BE2C (cell line): ENCODE data around the gene SLC43A3.

Source experiments
- DNase-seq: peaks from one replicate; pipeline ENCODE4 v3.0.0-alpha.2; 2020
- H3K27me3 ChIP-seq: fragments of 250-450 bp; sonication (Bioruptor Pico); 2 replicates; pipeline ENCODE4 v1.5.1; 2020; ENCODE audit warnings: mild to moderate bottlenecking
- H3K36me3 ChIP-seq: fragments of 250-450 bp; sonication (Bioruptor Pico); 2 replicates; pipeline ENCODE4 v1.5.1; 2020; ENCODE audit warnings: mild to moderate bottlenecking
- H3K4me1 ChIP-seq: fragments of 250-450 bp; sonication (Bioruptor Pico); 2 replicates; pipeline ENCODE4 v1.5.1; 2020
- H3K4me3 ChIP-seq: 2 replicates; pipeline ENCODE4 v1.5.1; 2011; ENCODE audit warnings: low read depth, low read length
- H3K9me3 ChIP-seq: fragments of 250-450 bp; sonication (Bioruptor Pico); 2 replicates; pipeline ENCODE4 v1.5.1; 2020
- CTCF ChIP-seq: IDR thresholded peaks from 2 replicates; pipeline ENCODE4 v1.5.1; 2012; ENCODE audit warnings: mild to moderate bottlenecking, low read depth, low read length

Gene SLC43A3

GRCh38 chr11:57376095-57377090 is 50.5 kb downstream of the SLC43A3 start:
- no peak for DNase-seq
- no peaks in the 10 kb centered on the region for H3K27me3 ChIP-seq
- H3K9me3 ChIP-seq: no peaks in the 10 kb centered on the region
- H3K36me3 ChIP-seq: no peaks in the 10 kb centered on the region
- no peaks in the 10 kb centered on the region for H3K4me1 ChIP-seq
- TF ChIP-seq CTCF: no peak
- no peak overlapping the region for H3K4me3 ChIP-seq

- no peaks in the 10 kb centered on the region for H3K4me1 ChIP-seq
- no peaks in the 10 kb centered on the region for H3K27me3 ChIP-seq
- no peak for TF ChIP-seq CTCF
- H3K9me3 ChIP-seq: no peaks in the 10 kb centered on the region
- peak; percentile 19 for DNase-seq
- H3K36me3 ChIP-seq: no peaks in the 10 kb centered on the region
- no peak overlapping the region for H3K4me3 ChIP-seq
Measured at GRCh38 chr11:57375490-57375889, 51.4 kb downstream of the SLC43A3 start.

- H3K9me3 ChIP-seq: no peaks in the 10 kb centered on the region
Measured at GRCh38 chr11:57374966-57375365, 52.0 kb downstream of the SLC43A3 start.

GRCh38 chr11:57373146-57373545 is 53.8 kb downstream of the SLC43A3 start:
- Histone ChIP-seq H3K4me3 (no peak overlapping the region), H3K27me3 (no peaks in the 10 kb centered on the region), H3K36me3 (no peaks in the 10 kb centered on the region), H3K4me1 (no peaks in the 10 kb centered on the region), H3K9me3 (no peaks in the 10 kb centered on the region)
- no peak for DNase-seq
- TF ChIP-seq CTCF: no peak

More at GRCh38 chr11:57374966-57375365, 52.0 kb downstream of the SLC43A3 start:
- DNase-seq: no peak
- TF ChIP-seq CTCF: no peak
- Histone ChIP-seq H3K4me1 (no peaks in the 10 kb centered on the region), H3K27me3 (no peaks in the 10 kb centered on the region), H3K4me3 (no peak overlapping the region), H3K36me3 (no peaks in the 10 kb centered on the region)

- H3K4me3 ChIP-seq: no peak overlapping the region
- TF ChIP-seq CTCF: no peak
- H3K4me1 ChIP-seq: no peaks in the 10 kb centered on the region
- no peaks in the 10 kb centered on the region for H3K27me3 ChIP-seq
- no peak for DNase-seq
- H3K36me3 ChIP-seq: no peaks in the 10 kb centered on the region
- no peaks in the 10 kb centered on the region for H3K9me3 ChIP-seq
Measured at GRCh38 chr11:57370941-57371340, 56.0 kb downstream of the SLC43A3 start.

- H3K27me3 ChIP-seq: no peaks in the 10 kb centered on the region
- no peaks in the 10 kb centered on the region for H3K4me1 ChIP-seq
- no peak overlapping the region for H3K4me3 ChIP-seq
- H3K9me3 ChIP-seq: no peaks in the 10 kb centered on the region
- no peaks in the 10 kb centered on the region for H3K36me3 ChIP-seq
- no peak for DNase-seq
- TF ChIP-seq CTCF: no peak
Measured at GRCh38 chr11:57370251-57370650, 56.7 kb downstream of the SLC43A3 start.
